HG03108 (cell line): Measurements from ENCODE around the gene UIMC1.

ENCODE experiments used
- ATAC-seq: cut with Tn5 transposase; IDR thresholded peaks from one replicate; pipeline ENCODE4 v1.9.1; 2021; ENCODE audit warnings: moderate library complexity; ENCODE audit not compliant: unreplicated experiment

UIMC1 gene

DNA sequence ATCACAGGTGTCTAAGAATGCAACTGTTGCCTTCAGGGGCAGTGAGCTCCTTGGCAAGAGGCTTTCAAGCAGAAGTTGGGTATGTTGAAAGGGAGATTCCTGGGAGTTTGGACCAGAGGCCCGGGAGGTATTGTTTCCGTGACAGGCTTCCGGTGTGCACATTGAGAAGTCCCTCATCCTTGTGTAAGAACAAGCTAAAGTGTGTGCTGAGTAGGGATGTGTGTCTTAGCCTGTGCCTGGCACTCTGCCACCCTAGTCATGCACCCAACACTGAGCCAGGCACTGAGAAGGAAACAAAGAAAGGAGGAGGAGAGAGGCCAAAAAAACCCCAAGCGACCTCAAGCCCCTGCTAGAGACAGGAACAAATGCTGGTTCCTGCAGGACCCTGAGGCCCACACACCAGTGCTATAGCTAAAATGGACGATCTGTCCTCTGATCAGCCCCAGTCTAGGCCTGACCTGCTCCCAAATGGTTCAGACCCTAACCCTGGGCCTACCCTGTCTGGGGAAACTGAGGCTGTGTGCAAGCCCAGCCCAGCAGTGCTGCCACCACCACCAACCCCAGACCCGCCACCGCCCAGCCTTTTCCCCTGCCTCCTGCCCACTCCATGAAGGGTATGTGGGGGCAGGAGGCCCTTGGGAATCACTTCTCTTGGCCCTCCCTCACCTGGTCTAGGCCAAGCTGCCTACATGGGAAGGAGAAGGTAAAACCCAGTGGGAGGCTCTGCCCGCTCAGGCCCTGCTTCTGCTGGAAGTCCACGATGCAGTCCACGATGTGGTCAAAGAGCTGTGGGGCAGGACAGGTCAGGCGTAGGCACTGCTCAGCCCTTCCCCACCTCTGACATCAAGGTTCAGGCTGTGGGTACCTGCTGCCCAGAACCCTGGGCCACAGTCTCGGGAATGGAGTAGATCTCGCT is 120.0 kb downstream of the UIMC1 start:
- no peak for ATAC-seq

DNA sequence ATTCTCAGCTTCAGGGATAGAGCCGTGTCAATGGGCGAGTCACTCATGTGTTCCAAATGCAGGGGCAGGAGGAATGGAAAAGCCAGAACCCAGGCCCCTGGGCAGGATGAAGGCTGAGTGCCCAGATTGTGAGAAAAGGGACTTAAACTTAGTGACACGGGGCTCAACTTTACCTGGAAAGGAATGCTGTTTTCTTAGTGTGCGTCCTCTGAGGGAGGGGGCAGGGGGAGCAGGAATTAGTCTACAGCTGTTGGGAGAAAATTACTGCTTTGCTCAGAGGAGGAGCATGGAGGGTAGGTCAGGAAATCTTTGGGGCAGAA is 122.0 kb downstream of the UIMC1 start:
- ATAC-seq: no peak

DNA sequence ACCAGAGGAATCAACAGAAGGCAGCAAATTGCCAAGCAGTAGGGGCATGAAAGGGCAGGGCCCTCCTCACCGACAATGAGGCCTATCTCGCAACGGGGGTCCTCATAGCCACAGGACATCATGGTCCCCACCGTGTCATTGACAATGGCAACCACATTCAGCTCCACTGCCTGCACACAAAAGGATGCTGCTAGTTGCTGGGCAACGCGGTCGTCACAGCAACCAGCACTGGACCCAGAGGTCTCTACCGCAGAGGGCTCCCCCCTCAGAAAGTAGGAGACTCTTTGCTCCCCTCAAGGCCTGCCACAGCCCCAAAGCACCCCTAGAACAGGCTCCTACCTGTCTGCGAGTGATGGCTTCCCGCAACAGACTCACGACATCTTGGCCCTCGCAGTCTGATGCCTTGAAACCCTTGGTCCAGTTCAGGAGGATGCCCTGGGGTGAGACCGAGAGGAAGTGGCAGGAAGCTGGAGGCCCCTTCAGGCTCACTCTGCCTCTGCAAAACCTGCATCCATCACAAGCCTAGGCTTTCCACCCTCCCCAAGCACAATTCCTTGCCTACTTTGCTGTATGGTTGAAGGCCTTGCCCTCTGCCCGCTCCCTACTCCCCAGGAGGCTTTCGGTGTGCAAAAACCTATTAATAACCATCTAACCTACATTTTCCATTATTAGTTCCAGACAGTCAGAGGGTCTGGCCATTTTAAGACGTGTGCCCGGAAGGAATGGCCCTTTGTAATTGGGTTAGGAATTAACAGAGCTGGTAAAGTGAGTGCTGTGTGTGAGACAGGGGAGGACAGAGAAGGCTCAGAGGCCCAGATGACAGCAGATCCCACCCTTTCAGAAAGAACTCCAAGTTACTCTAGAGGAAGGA is 122.6 kb downstream of the UIMC1 start:
- ATAC-seq: no peak

DNA sequence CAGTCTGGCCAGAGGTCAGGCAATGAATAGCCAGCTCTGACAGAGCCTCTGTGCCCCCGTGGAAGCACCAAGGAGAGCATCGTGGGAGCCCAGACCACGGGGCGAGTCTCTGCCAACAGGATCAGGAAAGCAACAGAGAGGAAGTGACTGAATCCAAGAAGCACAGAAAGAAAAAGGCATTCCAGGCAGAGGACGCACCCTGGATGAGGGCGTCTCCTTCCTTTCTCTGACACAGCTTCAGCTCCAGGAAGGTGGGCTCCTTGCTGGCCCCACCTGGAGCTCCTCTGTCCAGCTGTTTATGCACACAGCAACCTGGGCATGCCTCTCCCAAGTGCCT is 124.0 kb downstream of the UIMC1 start:
- no peak for ATAC-seq

DNA sequence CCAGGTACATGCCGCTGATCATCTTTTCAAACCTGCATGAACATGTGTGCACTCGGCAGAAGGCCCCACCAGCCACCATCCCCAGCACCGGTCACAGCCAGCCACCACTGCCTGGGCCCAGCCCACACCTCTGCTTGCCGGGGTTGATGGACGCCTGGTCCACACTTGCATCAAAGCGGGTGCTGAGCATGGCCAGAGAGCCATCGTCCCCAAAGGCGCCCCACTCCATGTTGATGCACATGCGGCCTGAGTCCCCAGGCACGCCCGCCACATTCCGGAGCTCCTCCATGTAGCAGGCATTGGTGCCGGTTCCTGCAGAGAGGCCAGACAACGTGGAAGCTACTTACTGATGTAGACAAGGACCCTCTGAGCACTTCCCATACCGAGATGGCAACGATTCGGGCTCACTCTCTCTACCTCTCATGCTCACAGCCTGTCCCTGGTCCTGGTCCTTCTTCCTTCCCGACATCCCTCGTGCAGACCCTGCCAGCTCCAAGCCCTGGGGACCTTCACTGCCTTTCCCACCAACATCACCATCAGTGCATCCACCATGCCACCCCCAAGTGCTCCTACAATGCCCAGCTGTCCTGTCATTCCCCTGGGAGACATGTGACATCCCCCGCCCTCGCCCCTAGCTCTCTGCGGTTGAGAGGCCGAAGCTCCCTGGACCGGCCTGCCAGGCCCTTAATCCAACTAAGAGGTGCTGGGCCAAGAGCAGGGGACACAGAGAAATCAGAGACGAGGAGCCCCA is 124.6 kb downstream of the UIMC1 start:
- ATAC-seq: no peak

DNA sequence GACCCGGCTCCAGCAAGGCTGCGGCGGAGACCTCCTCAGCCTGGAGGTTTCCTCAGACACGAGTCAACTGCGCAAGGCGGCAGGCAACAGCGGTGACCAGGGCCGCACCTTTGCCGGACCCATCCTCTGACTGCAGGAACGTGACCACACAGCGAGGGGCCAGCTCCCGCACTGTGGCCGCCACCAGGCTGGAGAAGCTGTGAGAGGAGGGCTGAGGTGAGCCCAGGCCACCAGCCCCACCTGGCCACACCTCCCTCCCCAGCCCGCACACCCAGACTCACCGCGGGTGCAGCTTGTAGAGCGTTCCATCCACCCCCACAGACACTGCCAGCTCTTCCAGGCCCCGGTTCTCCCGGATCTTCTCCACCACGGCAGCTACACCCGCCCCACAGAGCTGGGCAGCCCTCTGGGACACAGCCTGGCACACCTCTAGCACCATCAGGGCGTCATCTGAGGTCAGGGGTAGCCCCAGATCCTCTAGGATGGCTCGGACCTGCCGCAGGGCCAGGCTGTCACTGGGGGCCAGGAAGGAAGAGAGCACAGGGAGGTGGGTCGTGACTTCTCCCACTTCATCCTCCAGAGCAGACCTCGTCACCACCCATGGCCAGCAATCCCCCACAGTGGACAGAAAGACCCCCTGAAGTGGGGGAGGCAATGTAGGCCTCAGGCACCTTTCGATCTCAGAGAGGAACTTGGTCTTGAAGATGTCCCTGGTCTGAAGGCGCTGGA is 125.4 kb downstream of the UIMC1 start:
- ATAC-seq: no peak

- ATAC-seq: no peak
These were observed 126.1 kb downstream of the UIMC1 start for GRCh38 chr5:176880366-176881020.

DNA sequence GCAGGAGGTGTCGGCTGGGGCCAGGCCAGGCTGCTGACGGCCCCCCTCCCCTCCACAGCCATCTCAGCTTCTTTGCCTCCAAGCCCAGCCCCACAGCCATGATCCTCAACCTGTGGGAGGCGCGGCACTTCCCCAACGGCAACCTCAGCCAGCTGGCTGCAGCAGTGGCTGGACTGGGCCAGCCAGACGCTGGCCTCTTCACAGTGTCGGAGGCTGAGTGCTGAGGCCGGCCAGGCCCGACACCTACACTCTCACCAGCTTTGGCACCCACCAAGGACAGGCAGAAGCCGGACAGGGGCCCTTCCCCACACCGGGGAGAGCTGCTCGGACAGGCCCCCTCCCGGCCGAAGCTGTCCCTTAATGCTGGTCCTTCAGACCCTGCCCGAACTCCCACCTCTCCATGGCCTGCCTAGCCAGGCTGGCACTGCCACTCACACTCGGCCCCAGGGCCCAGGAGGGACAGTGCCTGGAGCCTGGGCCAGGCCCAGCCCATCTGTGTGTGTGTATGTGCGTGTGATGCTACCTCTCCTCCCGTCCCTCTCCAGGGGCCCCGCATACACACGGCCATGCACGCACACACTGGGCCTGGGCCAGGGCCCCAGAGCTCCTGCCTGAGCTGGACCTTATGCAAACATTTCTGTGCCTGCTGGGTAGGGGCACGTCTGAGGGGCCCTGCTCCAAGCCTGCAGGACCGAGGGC is 126.8 kb downstream of the UIMC1 start:
- ATAC-seq: no peak

- ATAC-seq: no peak
These were observed 127.5 kb downstream of the UIMC1 start for GRCh38 chr5:176878906-176879662.

GRCh38 chr5:176878463-176878862 is 128.1 kb downstream of the UIMC1 start:
- no peak for ATAC-seq

DNA sequence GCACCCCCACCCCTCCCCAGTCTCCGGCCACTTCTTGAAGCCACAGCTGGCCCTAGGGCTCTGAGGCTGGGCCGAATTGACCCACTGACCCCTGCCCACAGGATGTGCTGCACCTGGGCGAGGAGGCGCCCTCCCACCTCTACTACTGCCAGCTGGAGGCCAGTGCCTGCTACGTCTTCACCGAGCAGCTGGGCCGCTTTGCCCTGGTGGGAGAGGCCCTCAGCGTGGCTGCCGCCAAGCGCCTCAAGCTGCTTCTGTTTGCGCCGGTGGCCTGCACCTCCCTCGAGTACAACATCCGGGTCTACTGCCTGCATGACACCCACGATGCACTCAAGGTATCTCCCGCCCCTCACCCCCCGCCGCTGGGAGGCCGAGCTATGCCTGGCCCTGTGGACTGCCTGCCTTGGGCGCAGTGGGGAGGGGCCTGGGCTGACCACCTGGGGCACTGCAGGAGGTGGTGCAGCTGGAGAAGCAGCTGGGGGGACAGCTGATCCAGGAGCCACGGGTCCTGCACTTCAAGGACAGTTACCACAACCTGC is 128.7 kb downstream of the UIMC1 start:
- ATAC-seq: no peak

- ATAC-seq: no peak
These were observed 129.8 kb downstream of the UIMC1 start for GRCh38 chr5:176876506-176877431.

- no peak for ATAC-seq
These were observed 130.6 kb downstream of the UIMC1 start for GRCh38 chr5:176875783-176876505.

DNA sequence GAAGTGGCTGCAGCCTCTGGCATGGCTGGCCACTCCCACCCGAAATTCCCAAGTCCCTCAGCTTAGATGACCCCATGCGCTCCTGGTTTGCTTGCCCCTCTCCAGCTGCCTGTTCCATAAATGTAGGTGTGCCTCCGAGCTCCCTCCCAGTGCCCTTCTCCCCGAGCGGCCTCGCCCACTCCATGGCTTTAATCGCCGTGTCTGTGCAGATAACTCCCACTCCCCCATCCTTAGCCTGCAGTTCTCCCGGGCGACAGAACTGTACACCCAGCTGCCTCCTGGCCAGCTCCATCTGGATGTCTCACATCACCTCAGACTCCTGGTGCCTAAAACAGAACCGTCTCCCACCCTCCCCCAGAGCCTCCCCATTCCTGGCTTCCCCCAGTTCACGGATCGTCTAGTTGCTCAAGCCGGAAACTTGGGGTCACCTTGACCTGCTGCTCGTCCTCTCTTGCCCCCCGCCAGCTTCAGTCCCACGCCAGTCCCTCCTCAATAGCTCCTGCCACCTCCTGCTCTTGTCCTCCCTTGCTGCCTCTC is 131.5 kb downstream of the UIMC1 start:
- ATAC-seq: no peak

DNA sequence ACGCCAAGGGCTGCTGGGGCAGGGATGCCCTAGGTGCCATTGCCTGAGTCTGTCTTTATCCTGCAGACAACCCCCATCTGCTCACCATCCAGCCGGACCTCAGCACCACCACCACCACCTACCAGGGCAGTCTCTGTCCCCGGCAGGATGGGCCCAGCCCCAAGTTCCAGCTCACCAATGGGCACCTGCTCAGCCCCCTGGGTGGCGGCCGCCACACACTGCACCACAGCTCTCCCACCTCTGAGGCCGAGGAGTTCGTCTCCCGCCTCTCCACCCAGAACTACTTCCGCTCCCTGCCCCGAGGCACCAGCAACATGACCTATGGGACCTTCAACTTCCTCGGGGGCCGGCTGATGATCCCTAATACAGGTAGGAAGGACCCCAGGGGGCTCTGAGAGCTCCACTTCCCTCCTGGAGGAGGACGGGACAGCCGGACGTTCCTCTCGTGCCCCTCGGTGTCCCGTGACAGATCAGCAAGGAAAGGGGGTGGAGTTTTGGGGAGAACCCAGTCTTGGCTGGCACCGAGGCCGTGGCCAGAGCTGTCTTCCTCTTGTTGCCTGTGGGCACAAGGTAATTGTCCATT is 132.3 kb downstream of the UIMC1 start:
- no peak for ATAC-seq

DNA sequence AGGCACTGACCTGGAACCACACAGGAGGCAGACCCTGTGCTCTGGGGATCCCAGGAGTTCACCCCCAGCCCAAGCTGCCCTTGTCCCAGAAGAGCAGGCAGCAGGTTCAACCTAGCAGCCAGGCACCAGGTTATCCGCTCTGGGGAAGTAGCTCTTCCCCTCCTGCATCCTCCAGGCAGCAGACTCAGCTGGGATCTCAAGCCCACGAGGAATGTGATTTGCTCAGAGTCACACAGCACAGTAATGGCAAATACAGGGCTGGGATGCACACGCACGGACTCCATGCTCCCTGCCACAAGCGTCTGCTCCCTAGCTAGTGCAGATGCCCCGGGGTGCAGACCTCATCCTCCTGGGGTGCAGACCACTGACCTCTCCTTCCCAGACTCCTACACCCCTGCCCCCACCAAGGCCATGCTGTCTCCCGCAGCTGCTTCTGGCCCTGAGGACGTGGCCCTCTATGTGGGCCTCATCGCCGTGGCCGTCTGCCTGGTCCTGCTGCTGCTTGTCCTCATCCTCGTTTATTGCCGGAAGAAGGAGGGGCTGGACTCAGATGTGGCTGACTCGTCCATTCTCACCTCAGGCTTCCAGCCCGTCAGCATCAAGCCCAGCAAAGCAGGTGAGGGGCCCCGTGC is 132.9 kb downstream of the UIMC1 start:
- no peak for ATAC-seq
